GM23338 (cell line): ENCODE results near the gene INS. TPM values are rescaled to one million over a fixed set of nuclear protein-coding genes. Genes with fewer than 3 reads are reported as not detected.

Experiments
- ATAC-seq: fragments of 200-7000 bp; cut with Tn5 transposase; 3 replicates; pipeline ENCODE4 v1.9.1; 2020
- DNase-seq: peaks from one replicate; pipeline ENCODE4 v3.0.0-alpha.2; 2015; ENCODE audit warnings: low spot score
- H2AFZ ChIP-seq: fragments of 200-600 bp; sonication (generic); 2 replicates; pipeline ENCODE4 v1.8.0; 2016; ENCODE audit warnings: antibody characterized with exemption, mild to moderate bottlenecking, moderate library complexity
- H3F3A ChIP-seq: fragments of 200-600 bp; sonication (generic); replicated peaks from 2 replicates; pipeline ENCODE4 v1.8.0; 2017; ENCODE audit warnings: antibody characterized with exemption, mixed run types, low read depth
- H3K27ac ChIP-seq: fragments of 200-600 bp; sonication (generic); 2 replicates; pipeline ENCODE4 v1.6.1; 2016; ENCODE audit warnings: low read depth
- H3K27me3 ChIP-seq: fragments of 200-600 bp; sonication (generic); 2 replicates; pipeline ENCODE4 v1.8.0; 2016; ENCODE audit warnings: mild to moderate bottlenecking, mixed run types, moderate library complexity; ENCODE audit not compliant: insufficient read depth
- H3K36me3 ChIP-seq: fragments of 200-600 bp; sonication (generic); 2 replicates; pipeline ENCODE4 v1.8.0; 2016; ENCODE audit warnings: mild to moderate bottlenecking; ENCODE audit not compliant: insufficient read depth
- H3K4me1 ChIP-seq: fragments of 200-600 bp; sonication (generic); 2 replicates; pipeline ENCODE4 v1.8.0; 2016; ENCODE audit warnings: mild to moderate bottlenecking, moderate library complexity; ENCODE audit not compliant: insufficient read depth
- H3K4me2 ChIP-seq: fragments of 200-600 bp; sonication (generic); 2 replicates; pipeline ENCODE4 v1.7.1; 2017; ENCODE audit warnings: mixed run types
- H3K4me3 ChIP-seq: fragments of 200-600 bp; sonication (generic); 2 replicates; pipeline ENCODE4 v1.6.1; 2016; ENCODE audit warnings: mixed run types
- H3K79me2 ChIP-seq: fragments of 200-600 bp; sonication (generic); replicated peaks from 2 replicates; pipeline ENCODE4 v1.8.0; 2017; ENCODE audit warnings: mild to moderate bottlenecking; ENCODE audit not compliant: insufficient read depth
- H3K9me2 ChIP-seq: fragments of 200-600 bp; sonication (generic); 2 replicates; pipeline ENCODE4 v1.8.0; 2017; ENCODE audit not compliant: insufficient read depth
- H4K20me1 ChIP-seq: fragments of 200-600 bp; sonication (generic); replicated peaks from 2 replicates; pipeline ENCODE4 v1.8.0; 2017; ENCODE audit warnings: mild to moderate bottlenecking; ENCODE audit not compliant: insufficient read depth
- H3K27ac Mint-ChIP-seq: 2 replicates; pipeline ENCODE4 v1.8.0; 2020; ENCODE audit warnings: inconsistent platforms, mild to moderate bottlenecking, moderate library complexity, mixed read lengths
- H3K27me3 Mint-ChIP-seq: 3 replicates; pipeline ENCODE4 v1.8.0; 2022; ENCODE audit warnings: low read depth, mild to moderate bottlenecking, moderate library complexity, mixed read lengths, inconsistent platforms; ENCODE audit not compliant: insufficient read depth, poor library complexity
- H3K36me3 Mint-ChIP-seq: 3 replicates; pipeline ENCODE4 v1.8.0; 2021; ENCODE audit warnings: low read depth, mild to moderate bottlenecking, inconsistent platforms, moderate library complexity, mixed read lengths
- H3K4me1 Mint-ChIP-seq: 3 replicates; pipeline ENCODE4 v1.8.0; 2020; ENCODE audit warnings: mild to moderate bottlenecking, inconsistent platforms, mixed read lengths
- H3K4me3 Mint-ChIP-seq: 3 replicates; pipeline ENCODE4 v1.8.0; 2021; ENCODE audit warnings: moderate library complexity, mild to moderate bottlenecking, inconsistent platforms, mixed read lengths
- H3K9me3 Mint-ChIP-seq: 3 replicates; pipeline ENCODE4 v1.8.0; 2020; ENCODE audit warnings: moderate library complexity, mild to moderate bottlenecking, inconsistent platforms, mixed read lengths
- CREB1 ChIP-seq: fragments of 250-450 bp; sonication (Bioruptor Pico); IDR thresholded peaks from 2 replicates; pipeline ENCODE4 v1.5.0; 2020; ENCODE audit warnings: low read depth, mild to moderate bottlenecking, moderate library complexity
- EZH2 ChIP-seq: fragments of 200-600 bp; sonication (generic); IDR thresholded peaks from one replicate; pipeline ENCODE4 v1.8.0; 2017; ENCODE audit warnings: antibody characterized with exemption, mild to moderate bottlenecking, low read depth; ENCODE audit not compliant: unreplicated experiment
- EZH2phosphoT487 ChIP-seq: fragments of 200-600 bp; sonication (generic); IDR thresholded peaks from one replicate; pipeline ENCODE4 v1.8.1; 2018; ENCODE audit warnings: antibody characterized with exemption; ENCODE audit not compliant: unreplicated experiment
- JUNB ChIP-seq: IDR thresholded peaks from one replicate; pipeline ENCODE4 v1.6.1; 2016; ENCODE audit warnings: antibody characterized with exemption; ENCODE audit not compliant: unreplicated experiment
- NANOG ChIP-seq: IDR thresholded peaks from 2 replicates; pipeline ENCODE4 v1.6.1; 2016; ENCODE audit warnings: antibody characterized with exemption, borderline replicate concordance
- POLR2AphosphoS5 ChIP-seq: IDR thresholded peaks from 2 replicates; pipeline ENCODE4 v1.6.1; 2016; ENCODE audit warnings: antibody characterized with exemption, low read depth
- REST ChIP-seq: IDR thresholded peaks from one replicate; pipeline ENCODE4 v1.6.1; 2018; ENCODE audit warnings: antibody characterized with exemption; ENCODE audit not compliant: unreplicated experiment
- STAT1 ChIP-seq: IDR thresholded peaks from one replicate; pipeline ENCODE4 v1.6.1; 2016; ENCODE audit warnings: antibody characterized with exemption; ENCODE audit not compliant: unreplicated experiment
- ZNF114 ChIP-seq: fragments of 250-450 bp; sonication (Bioruptor Pico); IDR thresholded peaks from 2 replicates; pipeline ENCODE4 v1.5.0; 2020; ENCODE audit warnings: mild to moderate bottlenecking, moderate library complexity
- ZNF462 ChIP-seq: fragments of 250-450 bp; sonication (Bioruptor Pico); IDR thresholded peaks from 2 replicates; pipeline ENCODE4 v1.5.0; 2020; ENCODE audit warnings: mild to moderate bottlenecking, moderate library complexity
- polyA plus RNA-seq: library from polyadenylated mRNA; unstranded; fragments of >200 nt; fragmentation: Nextera tagmentation; extraction: Ambion mirVana; gene quantifications from 2 replicates; pipeline ENCODE4 v1.2.1, GENCODE V29; 2016
- total RNA-seq: library from RNA; depleted of rRNA; stranded (reverse); fragments of >200 nt; shearing (Covaris generic); gene quantifications from 2 replicates; pipeline ENCODE4 v1.2.3, GENCODE V29; 2014
- TF ChIP-seq, protein P1 (sequence below), 2 experiments: fragments of 200-600 bp in 1 of 2; sonication (generic) in 1 of 2; conservative IDR thresholded peaks; 2 replicates each; pipeline versions ENCODE4 v1.5.1 to v1.6.1; 2016 to 2017; ENCODE audit warnings: antibody characterized with exemption in 2 of 2, low read depth in 2 of 2, mild to moderate bottlenecking in 2 of 2, moderate library complexity in 1 of 2

Gene INS
- total and polyA plus RNA-seq, 2 experiments from 2014 or later = not detected

DNA sequence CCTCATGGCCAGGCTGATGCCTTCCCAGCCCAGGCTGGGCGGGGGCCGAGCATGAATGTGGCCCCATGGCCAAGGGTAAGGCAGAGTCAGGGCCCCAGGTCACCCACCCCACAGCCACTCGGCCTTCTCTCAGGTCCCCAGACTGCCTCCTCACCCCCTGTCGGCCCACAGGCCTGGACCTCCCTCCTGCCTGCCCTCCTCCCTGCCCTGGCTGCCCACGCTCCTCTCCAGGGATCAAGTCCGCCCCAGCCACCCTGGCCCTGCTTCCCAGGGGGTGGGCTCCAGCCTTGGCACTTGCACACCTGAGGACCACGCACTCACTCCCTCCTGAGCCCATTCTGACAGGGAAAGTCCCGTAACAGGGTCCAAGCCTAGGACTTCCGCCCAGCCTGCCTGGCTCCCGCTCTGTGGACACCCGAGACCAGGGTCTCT, 48.4 kb upstream of the INS start:
- H3K9me2 ChIP-seq = no peaks in the 10 kb centered on the region
- no peaks in the 10 kb centered on the region for H3K36me3 ChIP-seq
- H3K27ac Mint-ChIP-seq = no peak overlapping the region
- H3K9me3 Mint-ChIP-seq = peaks cover 3% of the 10 kb centered on the region; the same call in 2 of the 3 replicates
- H3K79me2 ChIP-seq = no peaks in the 10 kb centered on the region
- DNase-seq = no peak
- H3K4me3 ChIP-seq = no peak overlapping the region
- no peak overlapping the region for H3K27ac ChIP-seq
- H2AFZ ChIP-seq = no peak overlapping the region
- H3K4me3 Mint-ChIP-seq = no peak overlapping the region
- H3K4me2 ChIP-seq = no peak overlapping the region
- TF ChIP-seq CREB1 (CRISPR knock-in tag) (no peak), POLR2AphosphoS5 (no peak), ZNF462 (CRISPR knock-in tag) (no peak), ZNF114 (CRISPR knock-in tag) (no peak), JUNB (no peak), EZH2 (no peak), EZH2phosphoT487 (no peak), STAT1 (no peak), NANOG (no peak), REST (no peak)
- TF ChIP-seq, protein P1, sequence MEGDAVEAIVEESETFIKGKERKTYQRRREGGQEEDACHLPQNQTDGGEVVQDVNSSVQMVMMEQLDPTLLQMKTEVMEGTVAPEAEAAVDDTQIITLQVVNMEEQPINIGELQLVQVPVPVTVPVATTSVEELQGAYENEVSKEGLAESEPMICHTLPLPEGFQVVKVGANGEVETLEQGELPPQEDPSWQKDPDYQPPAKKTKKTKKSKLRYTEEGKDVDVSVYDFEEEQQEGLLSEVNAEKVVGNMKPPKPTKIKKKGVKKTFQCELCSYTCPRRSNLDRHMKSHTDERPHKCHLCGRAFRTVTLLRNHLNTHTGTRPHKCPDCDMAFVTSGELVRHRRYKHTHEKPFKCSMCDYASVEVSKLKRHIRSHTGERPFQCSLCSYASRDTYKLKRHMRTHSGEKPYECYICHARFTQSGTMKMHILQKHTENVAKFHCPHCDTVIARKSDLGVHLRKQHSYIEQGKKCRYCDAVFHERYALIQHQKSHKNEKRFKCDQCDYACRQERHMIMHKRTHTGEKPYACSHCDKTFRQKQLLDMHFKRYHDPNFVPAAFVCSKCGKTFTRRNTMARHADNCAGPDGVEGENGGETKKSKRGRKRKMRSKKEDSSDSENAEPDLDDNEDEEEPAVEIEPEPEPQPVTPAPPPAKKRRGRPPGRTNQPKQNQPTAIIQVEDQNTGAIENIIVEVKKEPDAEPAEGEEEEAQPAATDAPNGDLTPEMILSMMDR (conservative IDR thresholded peaks at IDR 0.05; ENCODE audit: low read depth in 2 of 2) = no peak
- no peaks in the 10 kb centered on the region for H3K36me3 Mint-ChIP-seq
- H3K4me1 ChIP-seq = peaks cover 10% of the 10 kb centered on the region; the same call in 1 of the 2 replicates
- peaks cover 19% of the 10 kb centered on the region for H3K4me1 Mint-ChIP-seq
- H4K20me1 ChIP-seq = no peaks in the 10 kb centered on the region
- H3K27me3 ChIP-seq = no peaks in the 10 kb centered on the region
- H3K27me3 Mint-ChIP-seq = peaks cover 21% of the 10 kb centered on the region
- no peak for ATAC-seq
- H3F3A ChIP-seq = no peaks in the 10 kb centered on the region
